ENCODE measurements around the gene PLB1.

Gene PLB1

GRCh38 chr2:28662468-28663181 lies 166.8 kb downstream of the PLB1 start:
- H3K4me3 ChIP-seq (ENCODE audit: low read length): no peak overlapping the region
- no peaks in the 10 kb centered on the region for H3K4me1 ChIP-seq (ENCODE audit: low read length)
- TF ChIP-seq EZH2phosphoT487 (IDR thresholded peaks at IDR 0.05; ENCODE audit: low read length) (no peak), CTCF (IDR thresholded peaks at IDR 0.05; ENCODE audit: low read length) (no peak), EZH2 (optimal IDR thresholded peaks at IDR 0.05; ENCODE audit: low read depth, low read length) (no peak)
- no peaks in the 10 kb centered on the region for H3K79me2 ChIP-seq (ENCODE audit: low read length)
- H2AFZ ChIP-seq (ENCODE audit: low read length): no peak overlapping the region
- no peaks in the 10 kb centered on the region for H3K9me2 ChIP-seq (replicated peaks; ENCODE audit: insufficient read depth, low read length)
- H3K4me2 ChIP-seq (ENCODE audit: low read depth, low read length): no peak overlapping the region
- H3K9me3 ChIP-seq (replicated peaks; ENCODE audit: insufficient read depth, low read length): no peaks in the 10 kb centered on the region
- H3K9ac ChIP-seq (ENCODE audit: low read length): no peak overlapping the region
- no peaks in the 10 kb centered on the region for H4K20me1 ChIP-seq (ENCODE audit: insufficient read depth, low read length)
- DNase-seq: no peak
- H3K27ac ChIP-seq (ENCODE audit: low read length): no peak overlapping the region
- H3K36me3 ChIP-seq (replicated peaks; ENCODE audit: insufficient read depth, low read length): no peaks in the 10 kb centered on the region
- H3F3A ChIP-seq (ENCODE audit: insufficient read depth, low read length): no peaks in the 10 kb centered on the region
- no peaks in the 10 kb centered on the region for H3K27me3 ChIP-seq (replicated peaks; ENCODE audit: insufficient read depth, low read length)

- H3K9me3 ChIP-seq (replicated peaks; ENCODE audit: insufficient read depth, low read length): no peaks in the 10 kb centered on the region
- H3K27ac ChIP-seq (ENCODE audit: low read length): no peak overlapping the region
- H3K79me2 ChIP-seq (ENCODE audit: low read length): no peaks in the 10 kb centered on the region
- H3K4me2 ChIP-seq (ENCODE audit: low read depth, low read length): no peak overlapping the region
- H3K9me2 ChIP-seq (replicated peaks; ENCODE audit: insufficient read depth, low read length): no peaks in the 10 kb centered on the region
- H4K20me1 ChIP-seq (ENCODE audit: insufficient read depth, low read length): no peaks in the 10 kb centered on the region
- TF ChIP-seq CTCF (IDR thresholded peaks at IDR 0.05; ENCODE audit: low read length): no peak
- no peak overlapping the region for H3K4me3 ChIP-seq (ENCODE audit: low read length)
- H3K9ac ChIP-seq (ENCODE audit: low read length): no peak overlapping the region
- H3K27me3 ChIP-seq (replicated peaks; ENCODE audit: insufficient read depth, low read length): no peaks in the 10 kb centered on the region
- no peaks in the 10 kb centered on the region for H3K36me3 ChIP-seq (replicated peaks; ENCODE audit: insufficient read depth, low read length)
- no peak overlapping the region for H2AFZ ChIP-seq (ENCODE audit: low read length)
- DNase-seq: no peak
- H3F3A ChIP-seq (ENCODE audit: insufficient read depth, low read length): no peaks in the 10 kb centered on the region
- H3K4me1 ChIP-seq (ENCODE audit: low read length): no peaks in the 10 kb centered on the region
Observed at GRCh38 chr2:28663359-28663758, 167.5 kb downstream of the PLB1 start.

- Histone ChIP-seq H3K9ac (ENCODE audit: low read length) (no peak overlapping the region), H3K4me2 (ENCODE audit: low read depth, low read length) (no peak overlapping the region), H3K79me2 (ENCODE audit: low read length) (no peaks in the 10 kb centered on the region), H3K4me3 (ENCODE audit: low read length) (no peak overlapping the region), H3K4me1 (ENCODE audit: low read length) (no peaks in the 10 kb centered on the region), H3K9me3 (replicated peaks; ENCODE audit: insufficient read depth, low read length) (no peaks in the 10 kb centered on the region), H3K36me3 (replicated peaks; ENCODE audit: insufficient read depth, low read length) (no peaks in the 10 kb centered on the region), H3K9me2 (replicated peaks; ENCODE audit: insufficient read depth, low read length) (no peaks in the 10 kb centered on the region), H3K27ac (ENCODE audit: low read length) (no peak overlapping the region), H3F3A (ENCODE audit: insufficient read depth, low read length) (no peaks in the 10 kb centered on the region), H4K20me1 (ENCODE audit: insufficient read depth, low read length) (no peaks in the 10 kb centered on the region), H2AFZ (ENCODE audit: low read length) (no peak overlapping the region), H3K27me3 (replicated peaks; ENCODE audit: insufficient read depth, low read length) (no peaks in the 10 kb centered on the region)
- TF ChIP-seq EZH2phosphoT487 (IDR thresholded peaks at IDR 0.05; ENCODE audit: low read length) (no peak), CTCF (IDR thresholded peaks at IDR 0.05; ENCODE audit: low read length) (no peak), EZH2 (optimal IDR thresholded peaks at IDR 0.05; ENCODE audit: low read depth, low read length) (no peak)
- no peak for DNase-seq
Observed at GRCh38 chr2:28664120-28664842, 168.4 kb downstream of the PLB1 start.

Data from MM.1S (cell line).